HepG2 (cell line): ENCODE data around the gene C1orf87. TPM values are rescaled to one million over a fixed set of nuclear protein-coding genes. Genes with fewer than 3 reads are reported as not detected.

Experiments
- ATAC-seq: fragments of 200-7000 bp; cut with Tn5 transposase; 3 replicates; pipeline ENCODE4 v1.9.1; 2020; ENCODE audit warnings: mild to moderate bottlenecking, moderate library complexity
- BruUV-seq: library from RNA; stranded (reverse); fragments of 400-500 nt; replicated peaks from 2 replicates; lab custom pipeline; 2021; lab: Mats Ljungman, UMichigan
- CTCF ChIA-PET: fragments of 300-600 bp; formaldehyde crosslinking; extraction: SDS; loops from one replicate; lab custom pipeline; 2021; ENCODE audit warnings: low total read pairs, inconsistent platforms, low intra/inter-chr PET ratio; lab: Yijun Ruan, JAX
- POLR2A ChIA-PET: fragments of 350-600 bp; sonication (Branson Sonifier 250); formaldehyde crosslinking; loops from one replicate; lab custom pipeline; 2020; ENCODE audit warnings: antibody characterized with exemption, inconsistent platforms; lab: Yijun Ruan, JAX
- DNase-seq: peaks from one replicate; pipeline ENCODE4 v3.0.0-alpha.2; 2015; ENCODE audit warnings: low spot score
- FAIRE-seq: peaks from 3 replicates; lab custom pipeline; 2011; peaks lifted over from hg19 to GRCh38; lab: Jason Lieb, UNC
- H2AFZ ChIP-seq: one replicate; pipeline ENCODE4 v1.6.1; 2011; ENCODE audit warnings: low read length, inconsistent platforms
- H3K27ac ChIP-seq: fragments of 300-600 bp; 3 replicates; pipeline ENCODE4 v1.8.0; 2011; ENCODE audit warnings: mixed run types, mild to moderate bottlenecking, mixed read lengths, low read length, inconsistent platforms; ENCODE audit not compliant: insufficient read depth; ENCODE audit errors: extremely low read length
- H3K27me3 ChIP-seq, 2 experiments: fragments of 200-600 bp in 1 of 2; 2 replicates in 1 of 2; 3 replicates in 1 of 2; pipeline versions ENCODE4 v1.6.0 to v1.8.0; 2011; ENCODE audit warnings: low read length in 2 of 2, mild to moderate bottlenecking in 2 of 2, moderate library complexity in 2 of 2, inconsistent platforms in 1 of 2; ENCODE audit not compliant: insufficient read depth in 2 of 2, control insufficient read depth in 1 of 2
- H3K36me3 ChIP-seq, 2 experiments: fragments of 200-600 bp in 1 of 2; replicated peaks in 1 of 2; 2 replicates in 1 of 2; 3 replicates in 1 of 2; pipeline versions ENCODE4 v1.5.1 to v1.8.0; 2011; ENCODE audit warnings: low read length in 2 of 2, inconsistent platforms in 1 of 2; ENCODE audit not compliant: insufficient read depth in 2 of 2, control insufficient read depth in 1 of 2
- H3K4me1 ChIP-seq: 2 replicates; pipeline ENCODE4 v1.5.1; 2012; ENCODE audit warnings: low read length, inconsistent platforms; ENCODE audit not compliant: insufficient read depth
- H3K4me2 ChIP-seq: 2 replicates; pipeline ENCODE4 v1.6.0; 2011; ENCODE audit warnings: low read depth, low read length, inconsistent platforms
- H3K4me3 ChIP-seq, 3 experiments: fragments of 200-600 bp in 1 of 3; sonication (generic), shearing (Covaris generic) in 1 of 3; replicated peaks in 1 of 3; 2 replicates each; pipeline ENCODE4 v1.5.1; 2011 to 2016; ENCODE audit warnings: low read length in 3 of 3, inconsistent platforms in 2 of 3, low read depth in 2 of 3, mild to moderate bottlenecking in 2 of 3, control low read depth in 1 of 3, mixed read lengths in 1 of 3; ENCODE audit not compliant: insufficient read depth in 1 of 3
- H3K79me2 ChIP-seq: one replicate; pipeline ENCODE4 v1.6.1; 2011; ENCODE audit warnings: low read length, inconsistent platforms; ENCODE audit not compliant: insufficient read depth
- H3K9ac ChIP-seq: 2 replicates; pipeline ENCODE4 v1.6.0; 2011; ENCODE audit warnings: mild to moderate bottlenecking, low read depth, low read length, inconsistent platforms; ENCODE audit not compliant: insufficient read depth
- H3K9me3 ChIP-seq: 2 replicates; pipeline ENCODE4 v1.5.1; 2012; ENCODE audit warnings: mild to moderate bottlenecking, low read length
- H4K20me1 ChIP-seq: 2 replicates; pipeline ENCODE4 v1.6.0; 2011; ENCODE audit warnings: inconsistent platforms, mild to moderate bottlenecking, low read length, moderate library complexity; ENCODE audit not compliant: insufficient read depth
- ETV5 ChIP-seq: IDR thresholded peaks from 2 replicates; pipeline ENCODE4 v1.6.1; 2018; ENCODE audit warnings: missing biosample characterization, missing genetic modification reagents, inconsistent platforms, borderline replicate concordance
- FOXC1 ChIP-seq: sonication (generic); formaldehyde crosslinking; IDR thresholded peaks from 2 replicates; pipeline ENCODE4 v1.8.0; 2022; ENCODE audit warnings: mild to moderate bottlenecking, missing genetic modification reagents, borderline replicate concordance
- NR3C1 ChIP-seq: sonication (generic); formaldehyde crosslinking; IDR thresholded peaks from 2 replicates; pipeline ENCODE4 v1.4.0; 2020; ENCODE audit warnings: missing genetic modification reagents
- RAD21 ChIP-seq: fragments of 450-650 bp; formaldehyde crosslinking; IDR thresholded peaks from 2 replicates; pipeline ENCODE4 v1.5.0; 2020; ENCODE audit warnings: mild to moderate bottlenecking
- SMC3 ChIP-seq: IDR thresholded peaks from 2 replicates; pipeline ENCODE4 v1.6.1; 2011; ENCODE audit warnings: low read length, improper control_type of control experiment
- WGBS: methylation state at CpG from one replicate; pipeline ENCODE4 v1.1.6; 2017; ENCODE audit warnings: low lambda C conversion rate; 5-methylcytosine and 5-hydroxymethylcytosine counted together
- in situ Hi-C: cut with HindIII; loops from 2 replicates; pipeline ENCODE4 v1.10.0; 2017; ENCODE audit warnings: low pct_unique_long_range_greater_than_20kb; ENCODE audit not compliant: extremely low pct_ligation_motif_present
- intact Hi-C: fragments of 100-400 bp; cut with micrococcal nuclease; formaldehyde crosslinking; loops from one replicate; pipeline ENCODE4 v1.10.0; 2022; ENCODE audit not compliant: unreplicated experiment
- polyA plus RNA-seq, 8 experiments: library from polyadenylated mRNA; depleted of rRNA in 3 of 8; stranded (reverse) in 7 of 8; unstranded in 1 of 8; fragments of >200 nt; fragmentation: Illumina TruSeq in 4 of 8; extraction: Trizol in 4 of 8; gene quantifications; 2 replicates each; pipeline versions ENCODE4 v1.2.1 to v1.2.3, GENCODE V29; 2011 to 2016; ENCODE audit warnings: low read depth in 4 of 8, missing spikeins in 1 of 8, mixed read lengths in 1 of 8; ENCODE audit not compliant: insufficient read depth in 1 of 8
- total RNA-seq, 5 experiments: library from RNA; depleted of rRNA; stranded (reverse); fragments of >200 nt; fragmentation: Illumina TruSeq; extraction: Trizol; gene quantifications; 2 replicates each; pipeline ENCODE4 v1.2.3, GENCODE V29; 2016; ENCODE audit warnings: low read depth in 1 of 5
- TF ChIP-seq, protein P1 (sequence below), 2 experiments: IDR thresholded peaks; 2 replicates each; pipeline ENCODE4 v1.6.1; 2011 to 2012; ENCODE audit warnings: low read length in 2 of 2, borderline replicate concordance in 1 of 2, low read depth in 1 of 2, mild to moderate bottlenecking in 1 of 2, moderate library complexity in 1 of 2
- TF ChIP-seq, protein P2 (sequence below): sonication (generic); formaldehyde crosslinking; IDR thresholded peaks from 2 replicates; pipeline ENCODE4 v1.4.0; 2020; ENCODE audit warnings: missing genetic modification reagents
- TF ChIP-seq, protein P3 (sequence below): sonication (generic); formaldehyde crosslinking; IDR thresholded peaks from 2 replicates; pipeline ENCODE4 v1.5.1; 2020; ENCODE audit warnings: mild to moderate bottlenecking, missing genetic modification reagents, moderate library complexity
- TF ChIP-seq, protein P4 (sequence below): sonication (generic); formaldehyde crosslinking; IDR thresholded peaks from 2 replicates; pipeline ENCODE4 v1.5.0; 2020; ENCODE audit warnings: mild to moderate bottlenecking, missing genetic modification reagents, moderate library complexity
- TF ChIP-seq, protein P5 (sequence below): IDR thresholded peaks from 2 replicates; pipeline ENCODE4 v1.6.1; 2018; ENCODE audit warnings: missing genetic modification reagents

Gene C1orf87
- total and polyA plus RNA-seq, 2 of the 13 experiments (the other 11 are each of a cell fraction or from before 2014, with no cell fraction given), result not detected

DNA sequence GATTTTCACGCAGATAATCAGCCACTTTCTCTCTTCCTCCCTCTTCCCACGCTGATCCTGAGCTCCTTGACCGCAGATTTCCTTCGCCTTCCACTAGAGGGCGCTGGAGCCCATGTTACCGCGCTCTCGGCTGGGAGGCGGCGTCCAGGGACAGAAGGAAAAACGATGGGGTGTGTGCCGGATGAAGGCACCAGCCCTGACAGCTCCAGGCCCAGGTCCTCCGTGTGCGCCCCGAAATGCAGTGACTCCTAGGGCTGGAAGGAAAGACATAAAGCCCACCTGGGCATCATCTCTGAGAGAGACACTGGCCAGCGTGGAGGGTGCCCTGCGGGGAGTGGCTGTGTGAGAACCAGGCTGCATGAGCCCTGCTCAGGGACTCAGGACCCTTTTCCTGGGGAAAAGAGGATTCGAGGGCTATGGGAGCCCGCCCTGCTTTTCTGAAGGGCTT lies 102.1 kb downstream of the C1orf87 start:
- H3K36me3 ChIP-seq, result no peaks in the 10 kb centered on the region
- no peaks in the 10 kb centered on the region for H4K20me1 ChIP-seq
- peak overlapping the region in 1 of 3 experiments; percentile 2; a peak in 1 of 6 replicates for H3K4me3 ChIP-seq
- H3K4me1 ChIP-seq, result no peaks in the 10 kb centered on the region
- peak overlapping the region; percentile 52 for H3K4me2 ChIP-seq
- no peaks in the 10 kb centered on the region for H3K79me2 ChIP-seq
- ATAC-seq, result peak; percentile 96
- ChIA-PET CTCF (interaction anchor here (1.1 kb wide), 1 partner anchor 24 kb away, joined by 3 read pairs; no protein-coding TSS in a partner anchor), POLR2A (no interaction called here)
- peak; percentile 43 for FAIRE-seq
- no TSS peak for BruUV-seq
- H3K27me3 ChIP-seq, result peaks cover 0 to 34% of the 10 kb centered on the region in 2 experiments; a peak in 2 of 5 replicates
- no peak overlapping the region for H2AFZ ChIP-seq
- no peak overlapping the region for H3K27ac ChIP-seq
- no peak overlapping the region for H3K9ac ChIP-seq
- no peaks in the 10 kb centered on the region for H3K9me3 ChIP-seq
- in situ Hi-C loops (no loop called here), intact Hi-C loops (loop anchor here (10.0 kb wide), 3 partner anchors 153 to 793 kb away; no protein-coding TSS in a partner anchor)
- peak; percentile 28 for DNase-seq
- WGBS, result 9% methylated on average over 15 of the region's 19 CpGs
- no peak for TF ChIP-seq FOXC1 (CRISPR knock-in tag)
- TF ChIP-seq SMC3, result peak; percentile 23; the same call in 1 of the 2 replicates
- peak; percentile 16; the same call in 1 of the 2 replicates for TF ChIP-seq ETV5 (CRISPR knock-in tag)
- TF ChIP-seq, protein P1, sequence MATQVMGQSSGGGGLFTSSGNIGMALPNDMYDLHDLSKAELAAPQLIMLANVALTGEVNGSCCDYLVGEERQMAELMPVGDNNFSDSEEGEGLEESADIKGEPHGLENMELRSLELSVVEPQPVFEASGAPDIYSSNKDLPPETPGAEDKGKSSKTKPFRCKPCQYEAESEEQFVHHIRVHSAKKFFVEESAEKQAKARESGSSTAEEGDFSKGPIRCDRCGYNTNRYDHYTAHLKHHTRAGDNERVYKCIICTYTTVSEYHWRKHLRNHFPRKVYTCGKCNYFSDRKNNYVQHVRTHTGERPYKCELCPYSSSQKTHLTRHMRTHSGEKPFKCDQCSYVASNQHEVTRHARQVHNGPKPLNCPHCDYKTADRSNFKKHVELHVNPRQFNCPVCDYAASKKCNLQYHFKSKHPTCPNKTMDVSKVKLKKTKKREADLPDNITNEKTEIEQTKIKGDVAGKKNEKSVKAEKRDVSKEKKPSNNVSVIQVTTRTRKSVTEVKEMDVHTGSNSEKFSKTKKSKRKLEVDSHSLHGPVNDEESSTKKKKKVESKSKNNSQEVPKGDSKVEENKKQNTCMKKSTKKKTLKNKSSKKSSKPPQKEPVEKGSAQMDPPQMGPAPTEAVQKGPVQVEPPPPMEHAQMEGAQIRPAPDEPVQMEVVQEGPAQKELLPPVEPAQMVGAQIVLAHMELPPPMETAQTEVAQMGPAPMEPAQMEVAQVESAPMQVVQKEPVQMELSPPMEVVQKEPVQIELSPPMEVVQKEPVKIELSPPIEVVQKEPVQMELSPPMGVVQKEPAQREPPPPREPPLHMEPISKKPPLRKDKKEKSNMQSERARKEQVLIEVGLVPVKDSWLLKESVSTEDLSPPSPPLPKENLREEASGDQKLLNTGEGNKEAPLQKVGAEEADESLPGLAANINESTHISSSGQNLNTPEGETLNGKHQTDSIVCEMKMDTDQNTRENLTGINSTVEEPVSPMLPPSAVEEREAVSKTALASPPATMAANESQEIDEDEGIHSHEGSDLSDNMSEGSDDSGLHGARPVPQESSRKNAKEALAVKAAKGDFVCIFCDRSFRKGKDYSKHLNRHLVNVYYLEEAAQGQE (IDR thresholded peaks at IDR 0.05; ENCODE audit: borderline replicate concordance in 1 of 2, low read depth in 1 of 2, low read length in 2 of 2), result no peak
- TF ChIP-seq, protein P2, sequence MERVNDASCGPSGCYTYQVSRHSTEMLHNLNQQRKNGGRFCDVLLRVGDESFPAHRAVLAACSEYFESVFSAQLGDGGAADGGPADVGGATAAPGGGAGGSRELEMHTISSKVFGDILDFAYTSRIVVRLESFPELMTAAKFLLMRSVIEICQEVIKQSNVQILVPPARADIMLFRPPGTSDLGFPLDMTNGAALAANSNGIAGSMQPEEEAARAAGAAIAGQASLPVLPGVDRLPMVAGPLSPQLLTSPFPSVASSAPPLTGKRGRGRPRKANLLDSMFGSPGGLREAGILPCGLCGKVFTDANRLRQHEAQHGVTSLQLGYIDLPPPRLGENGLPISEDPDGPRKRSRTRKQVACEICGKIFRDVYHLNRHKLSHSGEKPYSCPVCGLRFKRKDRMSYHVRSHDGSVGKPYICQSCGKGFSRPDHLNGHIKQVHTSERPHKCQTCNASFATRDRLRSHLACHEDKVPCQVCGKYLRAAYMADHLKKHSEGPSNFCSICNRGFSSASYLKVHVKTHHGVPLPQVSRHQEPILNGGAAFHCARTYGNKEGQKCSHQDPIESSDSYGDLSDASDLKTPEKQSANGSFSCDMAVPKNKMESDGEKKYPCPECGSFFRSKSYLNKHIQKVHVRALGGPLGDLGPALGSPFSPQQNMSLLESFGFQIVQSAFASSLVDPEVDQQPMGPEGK (CRISPR knock-in tag), result peak; percentile 42; the same call in 1 of the 2 replicates
- TF ChIP-seq, protein P3, sequence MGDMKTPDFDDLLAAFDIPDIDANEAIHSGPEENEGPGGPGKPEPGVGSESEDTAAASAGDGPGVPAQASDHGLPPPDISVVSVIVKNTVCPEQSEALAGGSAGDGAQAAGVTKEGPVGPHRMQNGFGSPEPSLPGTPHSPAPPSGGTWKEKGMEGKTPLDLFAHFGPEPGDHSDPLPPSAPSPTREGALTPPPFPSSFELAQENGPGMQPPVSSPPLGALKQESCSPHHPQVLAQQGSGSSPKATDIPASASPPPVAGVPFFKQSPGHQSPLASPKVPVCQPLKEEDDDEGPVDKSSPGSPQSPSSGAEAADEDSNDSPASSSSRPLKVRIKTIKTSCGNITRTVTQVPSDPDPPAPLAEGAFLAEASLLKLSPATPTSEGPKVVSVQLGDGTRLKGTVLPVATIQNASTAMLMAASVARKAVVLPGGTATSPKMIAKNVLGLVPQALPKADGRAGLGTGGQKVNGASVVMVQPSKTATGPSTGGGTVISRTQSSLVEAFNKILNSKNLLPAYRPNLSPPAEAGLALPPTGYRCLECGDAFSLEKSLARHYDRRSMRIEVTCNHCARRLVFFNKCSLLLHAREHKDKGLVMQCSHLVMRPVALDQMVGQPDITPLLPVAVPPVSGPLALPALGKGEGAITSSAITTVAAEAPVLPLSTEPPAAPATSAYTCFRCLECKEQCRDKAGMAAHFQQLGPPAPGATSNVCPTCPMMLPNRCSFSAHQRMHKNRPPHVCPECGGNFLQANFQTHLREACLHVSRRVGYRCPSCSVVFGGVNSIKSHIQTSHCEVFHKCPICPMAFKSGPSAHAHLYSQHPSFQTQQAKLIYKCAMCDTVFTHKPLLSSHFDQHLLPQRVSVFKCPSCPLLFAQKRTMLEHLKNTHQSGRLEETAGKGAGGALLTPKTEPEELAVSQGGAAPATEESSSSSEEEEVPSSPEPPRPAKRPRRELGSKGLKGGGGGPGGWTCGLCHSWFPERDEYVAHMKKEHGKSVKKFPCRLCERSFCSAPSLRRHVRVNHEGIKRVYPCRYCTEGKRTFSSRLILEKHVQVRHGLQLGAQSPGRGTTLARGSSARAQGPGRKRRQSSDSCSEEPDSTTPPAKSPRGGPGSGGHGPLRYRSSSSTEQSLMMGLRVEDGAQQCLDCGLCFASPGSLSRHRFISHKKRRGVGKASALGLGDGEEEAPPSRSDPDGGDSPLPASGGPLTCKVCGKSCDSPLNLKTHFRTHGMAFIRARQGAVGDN, result peak; percentile 26
- TF ChIP-seq, protein P4, sequence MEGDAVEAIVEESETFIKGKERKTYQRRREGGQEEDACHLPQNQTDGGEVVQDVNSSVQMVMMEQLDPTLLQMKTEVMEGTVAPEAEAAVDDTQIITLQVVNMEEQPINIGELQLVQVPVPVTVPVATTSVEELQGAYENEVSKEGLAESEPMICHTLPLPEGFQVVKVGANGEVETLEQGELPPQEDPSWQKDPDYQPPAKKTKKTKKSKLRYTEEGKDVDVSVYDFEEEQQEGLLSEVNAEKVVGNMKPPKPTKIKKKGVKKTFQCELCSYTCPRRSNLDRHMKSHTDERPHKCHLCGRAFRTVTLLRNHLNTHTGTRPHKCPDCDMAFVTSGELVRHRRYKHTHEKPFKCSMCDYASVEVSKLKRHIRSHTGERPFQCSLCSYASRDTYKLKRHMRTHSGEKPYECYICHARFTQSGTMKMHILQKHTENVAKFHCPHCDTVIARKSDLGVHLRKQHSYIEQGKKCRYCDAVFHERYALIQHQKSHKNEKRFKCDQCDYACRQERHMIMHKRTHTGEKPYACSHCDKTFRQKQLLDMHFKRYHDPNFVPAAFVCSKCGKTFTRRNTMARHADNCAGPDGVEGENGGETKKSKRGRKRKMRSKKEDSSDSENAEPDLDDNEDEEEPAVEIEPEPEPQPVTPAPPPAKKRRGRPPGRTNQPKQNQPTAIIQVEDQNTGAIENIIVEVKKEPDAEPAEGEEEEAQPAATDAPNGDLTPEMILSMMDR (CRISPR knock-in tag), result peak; percentile 93
- TF ChIP-seq RAD21, result peak; percentile 63
- TF ChIP-seq, protein P5, sequence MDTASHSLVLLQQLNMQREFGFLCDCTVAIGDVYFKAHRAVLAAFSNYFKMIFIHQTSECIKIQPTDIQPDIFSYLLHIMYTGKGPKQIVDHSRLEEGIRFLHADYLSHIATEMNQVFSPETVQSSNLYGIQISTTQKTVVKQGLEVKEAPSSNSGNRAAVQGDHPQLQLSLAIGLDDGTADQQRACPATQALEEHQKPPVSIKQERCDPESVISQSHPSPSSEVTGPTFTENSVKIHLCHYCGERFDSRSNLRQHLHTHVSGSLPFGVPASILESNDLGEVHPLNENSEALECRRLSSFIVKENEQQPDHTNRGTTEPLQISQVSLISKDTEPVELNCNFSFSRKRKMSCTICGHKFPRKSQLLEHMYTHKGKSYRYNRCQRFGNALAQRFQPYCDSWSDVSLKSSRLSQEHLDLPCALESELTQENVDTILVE (CRISPR knock-in tag), result no peak
- no peak for TF ChIP-seq NR3C1 (CRISPR knock-in tag)
